Astrocyte (in vitro differentiated cells and primary cell): Measurements from ENCODE around the gene ECHDC3. TPM values are rescaled to one million over a fixed set of nuclear protein-coding genes. Genes with fewer than 3 reads are reported as not detected.

Experiments
- DNase-seq: peaks from one replicate; pipeline ENCODE4 v3.0.0-alpha.2; 2010; ENCODE audit warnings: low read depth
- FAIRE-seq: peaks from 2 replicates; lab custom pipeline; 2011; peaks lifted over from hg19 to GRCh38; lab: Jason Lieb, UNC
- H2AFZ ChIP-seq: 2 replicates; pipeline ENCODE4 v1.6.0; 2012; ENCODE audit warnings: low read depth, low read length, inconsistent platforms
- H3K27ac ChIP-seq: 2 replicates; pipeline ENCODE4 v1.5.1; 2011; ENCODE audit warnings: low read depth, low read length, inconsistent platforms
- H3K27me3 ChIP-seq: 2 replicates; pipeline ENCODE4 v1.6.0; 2011; ENCODE audit warnings: low read length, inconsistent platforms; ENCODE audit not compliant: insufficient read depth
- H3K36me3 ChIP-seq: 2 replicates; pipeline ENCODE4 v1.5.1; 2011; ENCODE audit warnings: low read length, inconsistent platforms; ENCODE audit not compliant: insufficient read depth
- H3K4me1 ChIP-seq: 2 replicates; pipeline ENCODE4 v1.5.1; 2011; ENCODE audit warnings: low read length, inconsistent platforms; ENCODE audit not compliant: insufficient read depth
- H3K4me2 ChIP-seq: 2 replicates; pipeline ENCODE4 v1.6.0; 2012; ENCODE audit warnings: low read length, inconsistent platforms
- H3K4me3 ChIP-seq: 2 replicates; pipeline ENCODE4 v1.5.1; 2011; ENCODE audit warnings: low read depth, mild to moderate bottlenecking, low read length, inconsistent platforms; ENCODE audit not compliant: insufficient read depth
- H3K79me2 ChIP-seq: 2 replicates; pipeline ENCODE4 v1.6.0; 2012; ENCODE audit warnings: mild to moderate bottlenecking, low read length, inconsistent platforms; ENCODE audit not compliant: insufficient read depth
- H3K9ac ChIP-seq: 2 replicates; pipeline ENCODE4 v1.6.0; 2012; ENCODE audit warnings: mild to moderate bottlenecking, low read length, inconsistent platforms
- H3K9me3 ChIP-seq: 2 replicates; pipeline ENCODE4 v1.5.1; 2012; ENCODE audit warnings: low read depth, mild to moderate bottlenecking, low read length, inconsistent platforms; ENCODE audit not compliant: insufficient read depth
- H4K20me1 ChIP-seq: 2 replicates; pipeline ENCODE4 v1.6.0; 2012; ENCODE audit warnings: low read length, inconsistent platforms; ENCODE audit not compliant: insufficient read depth
- H3K27ac Mint-ChIP-seq: one replicate; pipeline ENCODE4 v1.8.0; 2021; ENCODE audit warnings: mild to moderate bottlenecking, mixed read lengths; ENCODE audit not compliant: unreplicated experiment
- H3K27me3 Mint-ChIP-seq: one replicate; pipeline ENCODE4 v1.8.0; 2021; ENCODE audit warnings: low read depth, mixed read lengths; ENCODE audit not compliant: unreplicated experiment
- H3K36me3 Mint-ChIP-seq: one replicate; pipeline ENCODE4 v1.8.0; 2021; ENCODE audit warnings: low read depth, mixed read lengths; ENCODE audit not compliant: unreplicated experiment
- H3K4me1 Mint-ChIP-seq: one replicate; pipeline ENCODE4 v1.8.0; 2021; ENCODE audit warnings: low read depth, mixed read lengths; ENCODE audit not compliant: unreplicated experiment
- H3K4me3 Mint-ChIP-seq: one replicate; pipeline ENCODE4 v1.8.0; 2021; ENCODE audit warnings: mild to moderate bottlenecking, moderate library complexity, mixed read lengths; ENCODE audit not compliant: unreplicated experiment
- H3K9me3 Mint-ChIP-seq: one replicate; pipeline ENCODE4 v1.8.0; 2021; ENCODE audit warnings: mild to moderate bottlenecking, mixed read lengths; ENCODE audit not compliant: unreplicated experiment
- CTCF ChIP-seq: IDR thresholded peaks from 2 replicates; pipeline ENCODE4 v1.5.1; 2011; ENCODE audit warnings: low read depth, mild to moderate bottlenecking, inconsistent platforms, low read length, moderate library complexity; ENCODE audit not compliant: insufficient read depth
- EZH2 ChIP-seq: IDR thresholded peaks from 2 replicates; pipeline ENCODE4 v1.6.1; 2012; ENCODE audit warnings: mild to moderate bottlenecking, low read length, inconsistent platforms; ENCODE audit not compliant: insufficient read depth
- total RNA-seq: library from RNA; stranded (reverse); gene quantifications from 2 replicates; pipeline ENCODE4 v1.2.1, GENCODE V29; 2021

The ECHDC3 gene
- total RNA-seq, 1 donor from 2014 or later, result 2.1 TPM

GRCh38 chr10:11743461-11744338, 1.5 kb downstream of the ECHDC3 start:
- Mint-ChIP-seq H3K4me3 (peak overlapping the region; percentile 72), H3K27ac (no peak overlapping the region), H3K4me1 (no peaks in the 10 kb centered on the region), H3K36me3 (peaks cover 3% of the 10 kb centered on the region), H3K27me3 (peaks cover 13% of the 10 kb centered on the region), H3K9me3 (peaks cover 2% of the 10 kb centered on the region)
- H3K4me3 ChIP-seq, result no peak overlapping the region
- no peak overlapping the region for H3K9ac ChIP-seq
- H3K9me3 ChIP-seq, result no peaks in the 10 kb centered on the region
- H3K4me1 ChIP-seq, result peaks cover 3% of the 10 kb centered on the region
- no peaks in the 10 kb centered on the region for H3K79me2 ChIP-seq
- TF ChIP-seq CTCF (no peak), EZH2 (no peak)
- H2AFZ ChIP-seq, result no peak overlapping the region
- H3K27ac ChIP-seq, result no peak overlapping the region
- no peaks in the 10 kb centered on the region for H3K36me3 ChIP-seq
- DNase-seq (no peak), FAIRE-seq (no peak)
- H3K27me3 ChIP-seq, result no peaks in the 10 kb centered on the region
- H3K4me2 ChIP-seq, result peak overlapping the region; percentile 93
- H4K20me1 ChIP-seq, result no peaks in the 10 kb centered on the region

- no peak overlapping the region for H3K4me2 ChIP-seq
- H3K4me1 Mint-ChIP-seq, result no peaks in the 10 kb centered on the region
- peaks cover 3% of the 10 kb centered on the region for H3K4me1 ChIP-seq
- no peaks in the 10 kb centered on the region for H3K27me3 ChIP-seq
- H3K4me3 ChIP-seq, result no peak overlapping the region
- H3K36me3 Mint-ChIP-seq, result peaks cover 3% of the 10 kb centered on the region
- DNase-seq (no peak), FAIRE-seq (no peak)
- no peak overlapping the region for H3K9ac ChIP-seq
- TF ChIP-seq CTCF (no peak), EZH2 (no peak)
- H3K27me3 Mint-ChIP-seq, result peaks cover 12% of the 10 kb centered on the region
- H3K4me3 Mint-ChIP-seq, result no peak overlapping the region
- no peak overlapping the region for H3K27ac ChIP-seq
- no peak overlapping the region for H3K27ac Mint-ChIP-seq
- no peaks in the 10 kb centered on the region for H3K9me3 ChIP-seq
- no peak overlapping the region for H2AFZ ChIP-seq
- peaks cover 2% of the 10 kb centered on the region for H3K9me3 Mint-ChIP-seq
- no peaks in the 10 kb centered on the region for H3K36me3 ChIP-seq
- H3K79me2 ChIP-seq, result no peaks in the 10 kb centered on the region
- no peaks in the 10 kb centered on the region for H4K20me1 ChIP-seq
Observed at GRCh38 chr10:11745045-11745444, 2.9 kb downstream of the ECHDC3 start.
